ENCODE results near the gene NECAB3. TPM values are rescaled to one million over a fixed set of nuclear protein-coding genes. Genes with fewer than 3 reads are reported as not detected.

The NECAB3 gene
- total and polyA plus RNA-seq, 2 of the 13 experiments (the other 11 are each of a cell fraction or from before 2014, with no cell fraction given) = 61.5 to 65.5 TPM

- WGBS (ENCODE audit: low lambda C conversion rate) = 95% methylated on average over 10 of the region's 10 CpGs
- Histone ChIP-seq H3K27me3 (ENCODE audit: control insufficient read depth in 1 of 2, insufficient read depth in 2 of 2, low read length in 2 of 2) (no peaks in the 10 kb centered on the region), H3K4me3 (replicated peaks in 1 of 3; ENCODE audit: insufficient read depth in 1 of 3, low read depth in 2 of 3, low read length in 3 of 3) (no peak overlapping the region), H2AFZ (ENCODE audit: low read length) (no peak overlapping the region), H4K20me1 (ENCODE audit: insufficient read depth, low read length) (no peaks in the 10 kb centered on the region), H3K4me2 (ENCODE audit: low read depth, low read length) (no peak overlapping the region), H3K4me1 (ENCODE audit: insufficient read depth, low read length) (no peaks in the 10 kb centered on the region), H3K79me2 (ENCODE audit: insufficient read depth, low read length) (no peaks in the 10 kb centered on the region), H3K9me3 (ENCODE audit: low read length) (no peaks in the 10 kb centered on the region), H3K27ac (ENCODE audit: extremely low read length, insufficient read depth, low read length) (no peak overlapping the region), H3K9ac (ENCODE audit: insufficient read depth, low read depth, low read length) (no peak overlapping the region), H3K36me3 (replicated peaks in 1 of 2; ENCODE audit: control insufficient read depth in 1 of 2, insufficient read depth in 2 of 2, low read length in 2 of 2) (peaks cover 27 to 63% of the 10 kb centered on the region in 2 experiments)
- no TSS peak for BruUV-seq (replicated peaks)
- in situ Hi-C loops (cut with HindIII; ENCODE audit: extremely low pct_ligation_motif_present, low pct_unique_long_range_greater_than_20kb) (no loop called here), intact Hi-C loops (cut with micrococcal nuclease; ENCODE audit: unreplicated experiment) (no loop called here)
- CTCF ChIA-PET (ENCODE audit: low intra/inter-chr PET ratio, low total read pairs) = no interaction called here
- FAIRE-seq = no peak
- POLR2A ChIA-PET = no interaction called here
- no peak for ATAC-seq
- no peak for DNase-seq (ENCODE audit: low spot score)
- TF ChIP-seq ZNF891 (CRISPR knock-in tag; IDR thresholded peaks at IDR 0.05) = 0 out of 2 replicates have a peak, but pooled peaks have one; percentile 45
- TF ChIP-seq ZNF773 (CRISPR knock-in tag; IDR thresholded peaks at IDR 0.05; ENCODE audit: borderline replicate concordance) = no peak
- TF ChIP-seq E2F2 (CRISPR knock-in tag; IDR thresholded peaks at IDR 0.05; ENCODE audit: borderline replicate concordance) = no peak
- TF ChIP-seq JDP2 (CRISPR knock-in tag; IDR thresholded peaks at IDR 0.05; ENCODE audit: borderline replicate concordance) = no peak
- no peak for TF ChIP-seq MEIS1 (CRISPR knock-in tag; IDR thresholded peaks at IDR 0.05; ENCODE audit: borderline replicate concordance)
- TF ChIP-seq LBX2 (CRISPR knock-in tag; IDR thresholded peaks at IDR 0.05; ENCODE audit: borderline replicate concordance) = no peak
- no peak for TF ChIP-seq POLR2A (IDR thresholded peaks at IDR 0.05; ENCODE audit: insufficient read depth in 1 of 2, low read depth in 2 of 2, low read length in 2 of 2)
- TF ChIP-seq RXRA (CRISPR knock-in tag; IDR thresholded peaks at IDR 0.05) = 0 out of 2 replicates have a peak, but pooled peaks have one; percentile 19
- TF ChIP-seq ZNF318 (CRISPR knock-in tag; IDR thresholded peaks at IDR 0.05) = no peak
- TF ChIP-seq ZNF547 (CRISPR knock-in tag; IDR thresholded peaks at IDR 0.05) = peak; percentile 58; the same call in 1 of the 2 replicates
- no peak for TF ChIP-seq NFYC (CRISPR knock-in tag; IDR thresholded peaks at IDR 0.05)
- TF ChIP-seq ZNF432 (CRISPR knock-in tag; IDR thresholded peaks at IDR 0.05; ENCODE audit: borderline replicate concordance) = no peak
- no peak for TF ChIP-seq ZNF205 (CRISPR knock-in tag; IDR thresholded peaks at IDR 0.05)
Observed at GRCh38 chr20:33622705-33623365, 51.4 kb downstream of the NECAB3 start.
